ENCODE measurements around the gene EPS8L2.

EPS8L2 gene

GRCh38 chr11:706957-707816 lies 1.2 kb downstream of the EPS8L2 start:
- no peak for DNase-seq (ENCODE audit: insufficient read length)
- no peak for TF ChIP-seq POLR2AphosphoS5 (IDR thresholded peaks at IDR 0.05; ENCODE audit: low read depth, low read length)
- no peak for TF ChIP-seq POLR2A (IDR thresholded peaks at IDR 0.05; ENCODE audit: low read depth, low read length)
- no peak for TF ChIP-seq TAF1 (IDR thresholded peaks at IDR 0.05; ENCODE audit: borderline replicate concordance, low read depth, low read length)
- FAIRE-seq: no peak

- no peak for TF ChIP-seq TAF1 (IDR thresholded peaks at IDR 0.05; ENCODE audit: borderline replicate concordance, low read depth, low read length)
- TF ChIP-seq POLR2A (IDR thresholded peaks at IDR 0.05; ENCODE audit: low read depth, low read length): no peak
- TF ChIP-seq POLR2AphosphoS5 (IDR thresholded peaks at IDR 0.05; ENCODE audit: low read depth, low read length): no peak
- DNase-seq (ENCODE audit: insufficient read length) (no peak), FAIRE-seq (no peak)
Measured at GRCh38 chr11:707817-708420, 1.9 kb downstream of the EPS8L2 start.

GRCh38 chr11:708511-708910 lies 2.5 kb downstream of the EPS8L2 start:
- no peak for DNase-seq (ENCODE audit: insufficient read length)
- no peak for FAIRE-seq
- TF ChIP-seq POLR2A (IDR thresholded peaks at IDR 0.05; ENCODE audit: low read depth, low read length): no peak
- no peak for TF ChIP-seq TAF1 (IDR thresholded peaks at IDR 0.05; ENCODE audit: borderline replicate concordance, low read depth, low read length)
- no peak for TF ChIP-seq POLR2AphosphoS5 (IDR thresholded peaks at IDR 0.05; ENCODE audit: low read depth, low read length)

GRCh38 chr11:709109-709997 lies 3.3 kb downstream of the EPS8L2 start:
- FAIRE-seq (no peak), DNase-seq (ENCODE audit: insufficient read length) (no peak)
- TF ChIP-seq POLR2A (IDR thresholded peaks at IDR 0.05; ENCODE audit: low read depth, low read length): no peak
- no peak for TF ChIP-seq POLR2AphosphoS5 (IDR thresholded peaks at IDR 0.05; ENCODE audit: low read depth, low read length)
- TF ChIP-seq TAF1 (IDR thresholded peaks at IDR 0.05; ENCODE audit: borderline replicate concordance, low read depth, low read length): no peak

GRCh38 chr11:714436-714835 lies 8.4 kb downstream of the EPS8L2 start:
- no peak for FAIRE-seq
- TF ChIP-seq TAF1 (IDR thresholded peaks at IDR 0.05; ENCODE audit: borderline replicate concordance, low read depth, low read length) (no peak), POLR2AphosphoS5 (IDR thresholded peaks at IDR 0.05; ENCODE audit: low read depth, low read length) (no peak), POLR2A (IDR thresholded peaks at IDR 0.05; ENCODE audit: low read depth, low read length) (no peak)

GRCh38 chr11:719214-720016 lies 13.4 kb downstream of the EPS8L2 start:
- no peak for DNase-seq (ENCODE audit: insufficient read length)
- no peak for FAIRE-seq

More at GRCh38 chr11:714436-714835, 8.4 kb downstream of the EPS8L2 start:
- no peak for DNase-seq (ENCODE audit: insufficient read length)

GRCh38 chr11:720017-720641 lies 14.1 kb downstream of the EPS8L2 start:
- DNase-seq (ENCODE audit: insufficient read length): no peak
- TF ChIP-seq POLR2AphosphoS5 (IDR thresholded peaks at IDR 0.05; ENCODE audit: low read depth, low read length) (no peak), TAF1 (IDR thresholded peaks at IDR 0.05; ENCODE audit: borderline replicate concordance, low read depth, low read length) (no peak), POLR2A (IDR thresholded peaks at IDR 0.05; ENCODE audit: low read depth, low read length) (no peak)
- FAIRE-seq: no peak

More at GRCh38 chr11:719214-720016, 13.4 kb downstream of the EPS8L2 start:
- TF ChIP-seq POLR2A (IDR thresholded peaks at IDR 0.05; ENCODE audit: low read depth, low read length) (no peak), POLR2AphosphoS5 (IDR thresholded peaks at IDR 0.05; ENCODE audit: low read depth, low read length) (no peak), TAF1 (IDR thresholded peaks at IDR 0.05; ENCODE audit: borderline replicate concordance, low read depth, low read length) (no peak)

GRCh38 chr11:720642-721246 lies 14.7 kb downstream of the EPS8L2 start:
- no peak for TF ChIP-seq POLR2A (IDR thresholded peaks at IDR 0.05; ENCODE audit: low read depth, low read length)
- no peak for TF ChIP-seq POLR2AphosphoS5 (IDR thresholded peaks at IDR 0.05; ENCODE audit: low read depth, low read length)
- TF ChIP-seq TAF1 (IDR thresholded peaks at IDR 0.05; ENCODE audit: borderline replicate concordance, low read depth, low read length): no peak
- DNase-seq (ENCODE audit: insufficient read length): peak; percentile 91
- peak; percentile 85 for FAIRE-seq

GRCh38 chr11:721247-721740 lies 15.3 kb downstream of the EPS8L2 start:
- DNase-seq (ENCODE audit: insufficient read length): no peak
- peak; percentile 17 for FAIRE-seq
- no peak for TF ChIP-seq POLR2AphosphoS5 (IDR thresholded peaks at IDR 0.05; ENCODE audit: low read depth, low read length)
- no peak for TF ChIP-seq POLR2A (IDR thresholded peaks at IDR 0.05; ENCODE audit: low read depth, low read length)
- no peak for TF ChIP-seq TAF1 (IDR thresholded peaks at IDR 0.05; ENCODE audit: borderline replicate concordance, low read depth, low read length)

Data from GM12892 (cell line).